Prostate gland (tissue), 2 donors: ENCODE results near the gene A1CF.
"Not testable (repeated sequence)": the region's sequence is repeated elsewhere in the genome, so short reads cannot be mapped to it uniquely, and the experiment has no call there.

ENCODE experiments used
- POLR2AphosphoS5 ChIP-seq: sonication (generic); formaldehyde crosslinking; IDR thresholded peaks from one replicate; pipeline ENCODE4 v1.6.1; 2017; ENCODE audit warnings: antibody characterized with exemption
- TF ChIP-seq, protein P1 (sequence below), 4 experiments: fragments of 200-600 bp in 2 of 4; fragments of 450-650 bp in 2 of 4; sonication (generic) in 2 of 4; IDR thresholded peaks; 1 replicate in 3 of 4; 2 replicates in 1 of 4; pipeline ENCODE4 v1.5.1; 2016 to 2019; ENCODE audit warnings: antibody characterized with exemption in 4 of 4, mild to moderate bottlenecking in 2 of 4, moderate library complexity in 2 of 4

DNA sequence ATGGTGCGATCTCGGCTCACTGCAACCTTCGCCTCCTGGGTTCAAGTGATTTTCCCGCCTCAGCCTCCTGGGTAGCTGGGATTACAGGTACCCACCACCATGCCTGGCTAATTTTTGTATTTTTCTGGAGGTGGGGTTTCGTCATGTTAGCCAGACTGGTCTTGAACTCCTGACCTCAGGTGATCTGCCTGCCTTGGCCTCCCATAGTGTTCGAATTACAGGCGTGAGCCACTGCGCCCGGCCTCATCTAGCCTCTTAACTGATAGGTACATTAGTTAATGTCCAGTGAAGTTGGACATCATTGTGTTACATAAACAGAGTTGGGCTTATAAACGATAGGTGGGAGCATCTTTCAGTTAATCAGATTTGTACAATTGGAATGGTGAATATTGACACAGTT is 4.4 kb downstream of the A1CF start:
- TF ChIP-seq, protein P1, sequence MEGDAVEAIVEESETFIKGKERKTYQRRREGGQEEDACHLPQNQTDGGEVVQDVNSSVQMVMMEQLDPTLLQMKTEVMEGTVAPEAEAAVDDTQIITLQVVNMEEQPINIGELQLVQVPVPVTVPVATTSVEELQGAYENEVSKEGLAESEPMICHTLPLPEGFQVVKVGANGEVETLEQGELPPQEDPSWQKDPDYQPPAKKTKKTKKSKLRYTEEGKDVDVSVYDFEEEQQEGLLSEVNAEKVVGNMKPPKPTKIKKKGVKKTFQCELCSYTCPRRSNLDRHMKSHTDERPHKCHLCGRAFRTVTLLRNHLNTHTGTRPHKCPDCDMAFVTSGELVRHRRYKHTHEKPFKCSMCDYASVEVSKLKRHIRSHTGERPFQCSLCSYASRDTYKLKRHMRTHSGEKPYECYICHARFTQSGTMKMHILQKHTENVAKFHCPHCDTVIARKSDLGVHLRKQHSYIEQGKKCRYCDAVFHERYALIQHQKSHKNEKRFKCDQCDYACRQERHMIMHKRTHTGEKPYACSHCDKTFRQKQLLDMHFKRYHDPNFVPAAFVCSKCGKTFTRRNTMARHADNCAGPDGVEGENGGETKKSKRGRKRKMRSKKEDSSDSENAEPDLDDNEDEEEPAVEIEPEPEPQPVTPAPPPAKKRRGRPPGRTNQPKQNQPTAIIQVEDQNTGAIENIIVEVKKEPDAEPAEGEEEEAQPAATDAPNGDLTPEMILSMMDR (IDR thresholded peaks at IDR 0.05): not testable (repeated sequence)
- TF ChIP-seq POLR2AphosphoS5: not testable (repeated sequence)
